ENCODE results near the gene RNF13.

The RNF13 gene

DNA sequence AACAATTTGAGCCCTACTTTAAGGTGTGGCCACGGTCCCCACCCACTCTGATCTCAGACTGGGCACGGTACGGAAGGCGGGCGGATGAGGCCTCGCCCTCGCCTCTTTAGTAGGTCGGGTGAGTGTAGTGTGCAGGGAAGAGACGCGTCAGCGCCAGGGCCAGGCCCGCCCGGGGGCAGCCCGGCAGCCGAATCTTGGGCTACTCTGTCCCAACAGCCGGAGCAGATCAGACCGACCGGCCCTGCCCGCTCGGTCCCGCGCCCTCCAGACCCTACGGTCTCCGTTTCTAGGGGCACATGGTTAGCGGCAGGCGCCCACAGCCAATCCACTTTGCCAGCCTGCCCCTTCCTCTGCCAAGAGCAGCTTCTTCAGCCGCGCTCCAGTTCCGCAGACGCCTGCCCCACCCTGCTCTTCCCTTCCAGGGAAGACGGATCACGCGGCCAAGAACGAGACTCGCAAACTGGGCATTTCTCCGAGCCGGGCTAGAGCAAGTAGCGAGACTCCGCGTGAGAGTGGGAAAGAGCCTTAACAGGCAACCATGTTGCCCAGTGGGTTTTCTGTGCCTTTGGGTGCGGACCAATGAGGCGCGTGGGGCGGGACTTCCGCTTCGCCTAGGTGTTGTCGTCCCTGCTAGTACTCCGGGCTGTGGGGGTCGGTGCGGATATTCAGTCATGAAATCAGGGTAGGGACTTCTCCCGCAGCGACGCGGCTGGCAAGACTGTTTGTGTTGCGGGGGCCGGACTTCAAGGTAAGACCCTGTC lies at the start of gene RNF13:
RNF13 (plus strand) TSS at position 610 of the 761 bp plus-strand sequence. CDS start 32,812 bp downstream, outside the sequence.
- Histone ChIP-seq H3K27ac (peak within 1 kb of the TSS; percentile 88 to 100 (median 98)), H3K4me3 (peak within 1 kb of the TSS; percentile 48 to 88 (median 77))

DNA sequence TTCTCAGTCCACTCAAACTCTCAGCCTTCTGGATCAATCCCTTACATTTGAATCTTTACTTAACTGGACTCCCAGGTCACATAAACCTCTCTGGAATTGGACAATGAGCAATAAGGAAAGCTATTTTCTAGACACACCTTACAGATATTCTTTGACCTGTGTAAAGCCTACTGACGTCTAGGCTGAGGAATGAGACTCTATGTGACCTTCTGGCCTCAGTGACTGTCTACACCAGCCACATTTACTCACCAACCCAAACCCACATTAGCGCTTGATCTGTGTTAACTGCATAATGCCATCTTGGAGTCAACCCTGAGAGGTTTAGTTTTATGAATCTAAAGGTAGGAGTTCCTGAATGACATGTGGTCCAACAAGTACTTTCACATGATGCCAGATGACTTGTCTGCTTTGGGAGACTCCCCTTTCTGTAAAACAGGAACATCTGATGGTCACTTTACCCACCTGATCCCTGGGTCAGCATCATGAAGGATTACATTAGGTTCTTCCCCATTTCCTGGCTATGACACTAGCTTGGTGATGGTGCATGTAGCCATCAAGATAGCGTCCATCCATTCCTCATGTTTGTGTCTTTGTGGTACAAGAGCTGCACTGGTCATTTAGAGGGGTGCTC lies 49.3 kb upstream of the RNF13 start:
- Histone ChIP-seq H3K27ac (no peak overlapping the region), H3K4me3 (no peak overlapping the region)

GRCh38 chr3:149764302-149764701 lies 48.7 kb upstream of the RNF13 start:
- H3K4me3 ChIP-seq: no peak overlapping the region
- H3K27ac ChIP-seq: no peak overlapping the region

DNA sequence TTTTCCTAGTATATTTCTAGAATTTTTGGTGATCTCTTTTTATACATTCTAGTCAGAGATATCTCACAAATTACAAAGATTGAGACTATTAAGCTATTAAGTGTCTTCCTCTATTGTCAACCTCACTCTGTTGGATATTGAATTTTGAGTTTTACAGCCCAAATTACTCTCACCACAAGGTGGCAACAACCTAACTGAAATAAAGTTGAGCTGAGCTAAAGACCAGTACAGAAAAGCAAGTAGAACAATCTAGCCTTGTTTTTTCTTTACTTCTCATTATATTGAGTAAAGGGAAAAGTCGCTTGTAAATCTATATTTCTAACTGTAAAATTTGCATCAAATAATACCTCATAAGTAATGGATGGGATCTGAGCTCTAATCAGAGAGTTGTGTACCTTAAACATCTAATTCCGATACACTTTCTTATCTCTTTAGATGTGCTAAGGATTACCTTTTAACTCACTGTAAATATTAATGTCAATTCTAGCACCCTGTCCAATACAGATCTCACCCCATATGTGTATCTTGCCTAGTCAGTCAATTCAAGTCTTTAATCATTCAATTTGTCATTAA lies 47.2 kb upstream of the RNF13 start:
- Histone ChIP-seq H3K4me3 (no peak overlapping the region), H3K27ac (no peak overlapping the region)

GRCh38 chr3:149767720-149768119 lies 45.3 kb upstream of the RNF13 start:
- no peak overlapping the region for H3K27ac ChIP-seq
- H3K4me3 ChIP-seq: no peak overlapping the region

DNA sequence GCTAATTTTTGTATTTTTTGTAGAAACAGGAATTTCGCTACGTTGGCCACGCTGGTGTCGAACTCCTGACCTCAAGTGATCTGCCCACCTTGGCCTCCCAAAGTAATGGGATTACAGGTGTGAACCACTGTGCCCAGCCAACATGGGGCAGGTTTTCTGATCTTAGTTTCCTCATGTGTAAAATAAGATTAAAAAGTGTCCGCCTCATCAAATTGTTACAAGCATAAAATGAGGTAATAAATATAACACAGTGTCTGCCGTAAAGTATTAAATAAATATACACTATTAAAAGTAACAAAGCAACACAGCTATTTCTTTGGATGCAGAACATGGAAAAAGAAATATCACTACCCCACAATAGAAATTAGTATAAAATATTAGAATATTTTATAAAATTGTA lies 44.3 kb upstream of the RNF13 start:
- Histone ChIP-seq H3K27ac (no peak overlapping the region), H3K4me3 (no peak overlapping the region)

- Histone ChIP-seq H3K27ac (no peak overlapping the region), H3K4me3 (no peak overlapping the region)
Measured at GRCh38 chr3:149770246-149770645, 42.8 kb upstream of the RNF13 start.

DNA sequence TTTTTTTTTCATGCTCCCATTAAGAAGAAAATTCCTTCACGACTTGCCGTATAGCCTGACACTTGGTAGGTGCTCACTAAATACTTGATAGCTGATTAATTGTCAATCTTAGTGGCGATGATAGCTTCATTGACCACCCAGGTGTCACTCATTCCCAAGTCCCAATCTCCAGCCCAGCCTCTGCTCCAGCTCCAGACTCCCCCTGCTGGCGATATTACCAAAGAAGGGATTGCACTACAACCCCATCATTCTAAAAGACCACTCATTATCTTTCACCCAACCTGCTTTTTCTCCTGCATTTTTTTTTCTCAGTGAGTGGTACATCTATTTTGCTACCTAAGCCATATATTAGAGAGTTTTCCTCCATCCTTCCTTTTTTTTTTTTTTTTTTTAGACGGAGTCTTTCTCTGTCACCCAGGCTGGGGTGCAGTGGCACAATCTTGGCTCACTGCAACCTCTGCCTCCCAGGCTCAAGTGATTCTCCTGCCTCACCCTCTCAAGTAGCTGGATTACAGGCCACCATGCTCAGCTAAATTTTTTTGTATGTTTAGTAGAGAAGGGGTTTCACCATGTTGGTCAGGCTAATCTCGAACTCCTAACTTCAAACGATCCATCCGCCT lies 41.3 kb upstream of the RNF13 start:
- Histone ChIP-seq H3K27ac (no peak overlapping the region), H3K4me3 (no peak overlapping the region)

GRCh38 chr3:149772861-149773260 lies 40.2 kb upstream of the RNF13 start:
- Histone ChIP-seq H3K27ac (no peak overlapping the region), H3K4me3 (no peak overlapping the region)

GRCh38 chr3:149776170-149776569 lies 36.8 kb upstream of the RNF13 start:
- Histone ChIP-seq H3K4me3 (no peak overlapping the region), H3K27ac (no peak overlapping the region)

DNA sequence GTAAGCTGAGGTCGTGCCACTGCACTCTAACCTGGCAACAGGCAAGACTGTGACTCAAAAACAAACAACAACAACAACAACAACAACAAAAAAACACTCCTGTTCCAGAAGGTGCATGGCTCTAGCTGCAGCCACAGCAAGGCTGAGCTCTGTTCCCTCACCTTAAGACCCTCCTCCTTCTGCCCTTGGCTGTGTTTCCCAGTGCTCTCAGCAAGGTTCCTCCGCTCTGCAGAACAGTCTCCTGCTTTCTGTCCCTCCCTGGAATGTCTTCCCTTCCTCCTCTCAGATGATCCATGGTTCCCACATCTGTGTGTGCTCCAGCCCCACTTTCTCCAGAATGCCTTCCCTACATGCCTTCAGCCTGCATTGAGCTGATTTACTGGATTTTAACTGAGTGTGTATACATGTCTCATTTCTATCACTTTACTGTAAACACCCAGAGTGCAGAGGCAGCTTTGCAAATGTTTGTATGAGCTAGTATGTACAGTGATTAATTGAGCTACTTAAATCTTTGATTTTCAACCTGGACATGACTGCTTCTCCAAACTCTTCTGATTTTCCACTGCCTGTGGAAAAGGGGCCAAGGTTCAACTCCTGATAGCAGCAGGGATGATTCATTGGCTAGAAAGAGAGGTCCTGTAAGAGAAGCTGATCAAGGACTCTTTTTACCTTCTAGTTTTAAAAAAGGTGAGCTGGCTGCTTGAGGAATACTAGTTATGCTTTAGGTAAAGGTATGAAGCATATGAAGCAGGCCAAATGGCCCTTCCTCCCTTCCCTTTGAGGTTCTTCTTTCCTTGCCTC lies 35.4 kb upstream of the RNF13 start:
- Histone ChIP-seq H3K4me3 (no peak overlapping the region), H3K27ac (no peak overlapping the region)

DNA sequence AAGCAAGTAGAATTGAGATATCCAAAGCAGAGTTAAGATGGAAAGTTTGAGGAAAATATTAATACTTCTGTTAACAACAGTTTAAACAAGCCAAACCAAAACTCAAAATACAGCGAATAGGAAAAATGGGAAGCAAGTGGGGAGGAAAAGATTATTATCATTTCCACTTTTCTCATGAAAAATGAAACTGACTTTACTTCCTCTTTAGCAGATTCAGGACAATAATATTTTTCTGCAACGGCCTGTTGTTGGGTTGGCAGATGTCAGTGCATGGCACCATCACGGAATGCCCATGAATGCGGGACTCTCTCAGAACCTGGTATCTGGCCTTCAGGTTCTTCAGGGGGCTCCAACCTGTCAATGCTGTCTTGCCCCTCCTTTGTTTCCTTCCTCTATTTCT lies 31.8 kb upstream of the RNF13 start:
- Histone ChIP-seq H3K4me3 (no peak overlapping the region), H3K27ac (peak overlapping the region in 8 of 21 experiments; percentile 6 to 79 (median 66))

DNA sequence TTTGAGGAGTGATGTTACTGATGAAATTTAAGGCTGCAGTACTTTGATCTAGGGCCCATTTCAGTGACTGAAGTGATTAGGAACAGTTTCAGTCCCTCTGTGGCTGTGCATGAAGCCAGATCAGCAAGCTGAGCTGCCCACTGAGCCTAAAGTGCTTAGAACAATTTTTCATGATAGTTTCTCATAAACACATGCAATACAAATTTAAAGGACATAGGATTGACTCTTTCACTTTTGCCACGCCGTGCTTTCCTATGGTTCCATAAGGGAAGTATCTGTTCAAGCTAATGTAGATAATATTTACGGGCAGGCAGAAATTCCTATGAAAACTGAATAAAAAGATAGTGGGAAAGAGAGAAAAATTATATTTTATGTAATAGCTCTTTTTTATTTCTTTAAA lies 31.3 kb upstream of the RNF13 start:
- Histone ChIP-seq H3K4me3 (no peak overlapping the region), H3K27ac (peak overlapping the region in 8 of 21 experiments; percentile 6 to 79 (median 66))

DNA sequence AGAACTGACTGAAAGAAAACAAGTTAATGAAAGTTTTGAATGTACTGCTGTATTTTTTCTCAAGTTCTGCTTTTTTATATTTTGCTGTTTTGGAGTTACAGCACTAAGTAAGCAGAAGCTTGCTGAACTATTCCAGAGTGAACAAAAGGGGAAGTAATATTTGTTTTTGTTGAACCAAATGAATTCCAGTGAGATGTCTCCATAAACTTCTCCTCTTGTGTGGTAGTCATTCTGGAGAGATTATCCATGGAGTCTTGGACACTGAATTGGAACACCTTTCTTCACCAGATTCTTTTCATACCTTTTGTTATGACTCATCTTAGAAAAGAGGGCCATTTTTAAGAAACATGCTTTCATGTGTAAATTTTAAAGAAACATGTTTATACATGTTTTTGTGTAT lies 29.4 kb upstream of the RNF13 start:
- Histone ChIP-seq H3K4me3 (no peak overlapping the region), H3K27ac (peak overlapping the region in 6 of 21 experiments; percentile 17 to 76 (median 46))

DNA sequence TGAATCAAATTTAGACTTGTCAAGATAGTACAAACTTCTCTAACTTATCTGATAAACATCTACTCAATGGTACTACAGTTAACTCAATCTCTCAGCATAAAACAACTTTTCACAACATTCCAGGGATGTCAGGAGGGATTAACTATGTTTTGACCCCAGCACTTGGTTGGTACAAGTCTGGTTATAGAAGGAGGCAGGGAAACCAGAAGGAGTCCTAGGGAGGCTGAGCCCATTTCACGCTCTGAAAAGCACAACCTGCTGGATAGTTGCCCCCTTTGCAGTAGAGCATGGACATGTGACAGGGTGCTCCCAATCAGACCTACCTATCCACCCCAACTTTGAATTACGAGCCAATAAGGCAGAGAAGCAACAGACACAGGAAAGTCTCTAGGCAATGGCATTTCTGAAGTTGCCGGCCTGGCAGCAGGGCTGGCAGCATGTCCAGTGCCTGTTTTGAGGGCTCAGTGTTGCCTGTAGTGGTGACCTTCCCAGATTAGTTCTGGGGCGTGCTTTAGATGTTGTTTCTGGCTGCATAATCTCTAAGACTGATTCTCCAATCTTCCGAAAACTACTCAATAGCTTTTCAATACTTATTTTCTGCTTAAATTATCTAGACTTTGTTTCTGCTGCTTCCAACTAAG lies 28.8 kb upstream of the RNF13 start:
- no peak overlapping the region for H3K4me3 ChIP-seq
- peak overlapping the region in 8 of 21 experiments; percentile 14 to 76 (median 46) for H3K27ac ChIP-seq

DNA sequence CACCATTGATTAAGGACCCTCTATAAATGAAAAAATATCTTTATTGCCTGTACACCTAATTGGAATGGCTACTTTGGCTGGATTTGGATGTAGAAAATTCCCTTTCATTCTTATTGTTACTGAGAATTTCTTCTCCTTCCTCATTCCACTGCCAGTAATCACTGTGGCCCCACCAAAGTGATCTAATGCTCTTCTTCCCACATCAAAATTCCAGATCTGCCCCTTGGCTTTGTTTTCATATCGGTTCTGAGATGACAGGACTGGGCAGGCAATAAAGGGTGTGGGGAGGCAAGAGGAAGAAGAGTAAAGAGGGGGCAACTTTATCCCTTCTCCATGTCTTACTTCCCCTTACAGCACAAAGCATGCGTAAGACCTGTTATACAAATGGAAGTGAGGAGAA lies 22.7 kb upstream of the RNF13 start:
- Histone ChIP-seq H3K4me3 (no peak overlapping the region), H3K27ac (no peak overlapping the region)

DNA sequence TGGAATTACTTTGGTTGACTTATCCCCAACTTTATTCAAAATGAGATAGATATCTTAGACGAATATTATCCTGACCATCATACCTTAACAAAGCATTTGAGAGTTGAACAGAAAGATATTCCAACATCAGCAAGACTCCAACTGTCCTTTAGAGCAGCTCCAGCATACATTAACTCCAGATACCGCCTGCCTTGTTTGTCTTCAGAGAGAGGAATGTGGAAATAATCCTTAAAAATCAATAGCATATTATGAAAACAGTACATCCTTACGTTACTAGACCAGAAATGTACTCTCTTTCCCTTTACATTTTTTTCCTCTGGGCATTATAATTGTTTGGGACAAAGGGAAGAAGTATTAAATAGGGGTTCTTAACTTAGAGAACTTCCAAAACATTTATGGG lies 22.3 kb upstream of the RNF13 start:
- Histone ChIP-seq H3K4me3 (no peak overlapping the region), H3K27ac (no peak overlapping the region)

- Histone ChIP-seq H3K4me3 (no peak within 1 kb of the TSS), H3K27ac (no peak within 1 kb of the TSS)
Measured at GRCh38 chr3:149792452-149793270, 20.4 kb upstream of the RNF13 start, which contains the start of gene ANKUB1. Gene ANKUB1 (minus strand): TSS chr3:149792554. CDS start chr3:149792366, 188 bp downstream.

Measured in skin epidermis (tissue), 12 donors.